ENCODE measurements around the gene RCSD1.

Gene RCSD1

DNA sequence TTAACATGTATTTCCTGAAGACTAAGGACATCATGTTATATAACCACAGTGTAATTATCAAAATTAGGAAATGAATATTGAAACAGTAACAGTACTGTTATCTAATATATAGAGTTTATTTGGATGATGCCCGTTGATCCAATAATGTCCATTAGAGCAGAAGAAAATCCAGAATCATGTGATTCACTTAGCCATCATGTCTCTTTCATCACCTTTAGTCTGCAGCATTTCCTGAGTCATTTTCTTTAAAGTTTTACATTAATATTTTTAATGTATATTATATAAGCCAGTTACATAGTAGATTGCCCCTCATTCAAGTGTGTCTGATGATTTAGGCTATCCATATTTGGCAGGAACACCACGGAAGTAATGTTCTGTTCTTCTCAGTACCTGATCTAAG is 120.6 kb downstream of the RCSD1 start:
- peak overlapping the region; percentile 25 for H3K27ac ChIP-seq (replicated peaks)
- DNase-seq (ENCODE audit: low read depth in 1 of 2, low spot score in 1 of 2): no peak
- no peaks in the 10 kb centered on the region for H3K27me3 ChIP-seq (ENCODE audit: insufficient read depth, poor library complexity, severe bottlenecking)
- H3K4me3 ChIP-seq (replicated peaks; ENCODE audit: insufficient read depth, low read length): no peak overlapping the region
- TF ChIP-seq, protein P1, sequence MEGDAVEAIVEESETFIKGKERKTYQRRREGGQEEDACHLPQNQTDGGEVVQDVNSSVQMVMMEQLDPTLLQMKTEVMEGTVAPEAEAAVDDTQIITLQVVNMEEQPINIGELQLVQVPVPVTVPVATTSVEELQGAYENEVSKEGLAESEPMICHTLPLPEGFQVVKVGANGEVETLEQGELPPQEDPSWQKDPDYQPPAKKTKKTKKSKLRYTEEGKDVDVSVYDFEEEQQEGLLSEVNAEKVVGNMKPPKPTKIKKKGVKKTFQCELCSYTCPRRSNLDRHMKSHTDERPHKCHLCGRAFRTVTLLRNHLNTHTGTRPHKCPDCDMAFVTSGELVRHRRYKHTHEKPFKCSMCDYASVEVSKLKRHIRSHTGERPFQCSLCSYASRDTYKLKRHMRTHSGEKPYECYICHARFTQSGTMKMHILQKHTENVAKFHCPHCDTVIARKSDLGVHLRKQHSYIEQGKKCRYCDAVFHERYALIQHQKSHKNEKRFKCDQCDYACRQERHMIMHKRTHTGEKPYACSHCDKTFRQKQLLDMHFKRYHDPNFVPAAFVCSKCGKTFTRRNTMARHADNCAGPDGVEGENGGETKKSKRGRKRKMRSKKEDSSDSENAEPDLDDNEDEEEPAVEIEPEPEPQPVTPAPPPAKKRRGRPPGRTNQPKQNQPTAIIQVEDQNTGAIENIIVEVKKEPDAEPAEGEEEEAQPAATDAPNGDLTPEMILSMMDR (IDR thresholded peaks at IDR 0.05; ENCODE audit: insufficient read depth, low read length): no peak
- TF ChIP-seq, protein P2, sequence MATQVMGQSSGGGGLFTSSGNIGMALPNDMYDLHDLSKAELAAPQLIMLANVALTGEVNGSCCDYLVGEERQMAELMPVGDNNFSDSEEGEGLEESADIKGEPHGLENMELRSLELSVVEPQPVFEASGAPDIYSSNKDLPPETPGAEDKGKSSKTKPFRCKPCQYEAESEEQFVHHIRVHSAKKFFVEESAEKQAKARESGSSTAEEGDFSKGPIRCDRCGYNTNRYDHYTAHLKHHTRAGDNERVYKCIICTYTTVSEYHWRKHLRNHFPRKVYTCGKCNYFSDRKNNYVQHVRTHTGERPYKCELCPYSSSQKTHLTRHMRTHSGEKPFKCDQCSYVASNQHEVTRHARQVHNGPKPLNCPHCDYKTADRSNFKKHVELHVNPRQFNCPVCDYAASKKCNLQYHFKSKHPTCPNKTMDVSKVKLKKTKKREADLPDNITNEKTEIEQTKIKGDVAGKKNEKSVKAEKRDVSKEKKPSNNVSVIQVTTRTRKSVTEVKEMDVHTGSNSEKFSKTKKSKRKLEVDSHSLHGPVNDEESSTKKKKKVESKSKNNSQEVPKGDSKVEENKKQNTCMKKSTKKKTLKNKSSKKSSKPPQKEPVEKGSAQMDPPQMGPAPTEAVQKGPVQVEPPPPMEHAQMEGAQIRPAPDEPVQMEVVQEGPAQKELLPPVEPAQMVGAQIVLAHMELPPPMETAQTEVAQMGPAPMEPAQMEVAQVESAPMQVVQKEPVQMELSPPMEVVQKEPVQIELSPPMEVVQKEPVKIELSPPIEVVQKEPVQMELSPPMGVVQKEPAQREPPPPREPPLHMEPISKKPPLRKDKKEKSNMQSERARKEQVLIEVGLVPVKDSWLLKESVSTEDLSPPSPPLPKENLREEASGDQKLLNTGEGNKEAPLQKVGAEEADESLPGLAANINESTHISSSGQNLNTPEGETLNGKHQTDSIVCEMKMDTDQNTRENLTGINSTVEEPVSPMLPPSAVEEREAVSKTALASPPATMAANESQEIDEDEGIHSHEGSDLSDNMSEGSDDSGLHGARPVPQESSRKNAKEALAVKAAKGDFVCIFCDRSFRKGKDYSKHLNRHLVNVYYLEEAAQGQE (IDR thresholded peaks at IDR 0.05; ENCODE audit: insufficient replicate concordance, low read depth): no peak
- TF ChIP-seq POLR2AphosphoS5 (IDR thresholded peaks at IDR 0.05; ENCODE audit: low read depth): no peak
- TF ChIP-seq GABPA (IDR thresholded peaks at IDR 0.05; ENCODE audit: low read depth): no peak
- no peak for TF ChIP-seq SPI1 (IDR thresholded peaks at IDR 0.05; ENCODE audit: borderline replicate concordance, low read depth)

DNA sequence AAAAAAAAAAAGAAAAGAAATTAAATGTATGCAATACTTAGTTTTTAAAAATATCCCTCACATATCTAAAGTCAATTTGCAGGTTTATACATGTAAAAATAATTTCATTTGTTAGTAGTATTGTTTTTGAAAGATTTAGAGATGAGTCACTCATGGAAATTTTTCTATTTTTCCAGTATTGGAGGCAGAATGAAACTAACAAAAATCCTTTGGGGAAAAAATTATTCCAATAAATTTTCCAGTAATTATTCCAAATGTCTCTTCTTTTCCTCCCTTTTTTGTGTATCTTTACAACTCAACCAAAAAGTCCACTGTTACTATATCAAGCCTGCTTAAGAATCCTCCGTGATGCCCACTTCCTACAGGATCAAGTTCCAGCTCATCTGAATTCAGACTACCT is 121.6 kb downstream of the RCSD1 start:
- no peak for DNase-seq (ENCODE audit: low read depth in 1 of 2, low spot score in 1 of 2)
- peak overlapping the region; percentile 93 for H3K27ac ChIP-seq (replicated peaks)
- H3K4me3 ChIP-seq (replicated peaks; ENCODE audit: insufficient read depth, low read length): no peak overlapping the region
- TF ChIP-seq SPI1 (IDR thresholded peaks at IDR 0.05; ENCODE audit: borderline replicate concordance, low read depth) (no peak), POLR2AphosphoS5 (IDR thresholded peaks at IDR 0.05; ENCODE audit: low read depth) (no peak)
- TF ChIP-seq, protein P2 (IDR thresholded peaks at IDR 0.05; ENCODE audit: insufficient replicate concordance, low read depth): no peak
- H3K27me3 ChIP-seq (ENCODE audit: insufficient read depth, poor library complexity, severe bottlenecking): no peaks in the 10 kb centered on the region

DNA sequence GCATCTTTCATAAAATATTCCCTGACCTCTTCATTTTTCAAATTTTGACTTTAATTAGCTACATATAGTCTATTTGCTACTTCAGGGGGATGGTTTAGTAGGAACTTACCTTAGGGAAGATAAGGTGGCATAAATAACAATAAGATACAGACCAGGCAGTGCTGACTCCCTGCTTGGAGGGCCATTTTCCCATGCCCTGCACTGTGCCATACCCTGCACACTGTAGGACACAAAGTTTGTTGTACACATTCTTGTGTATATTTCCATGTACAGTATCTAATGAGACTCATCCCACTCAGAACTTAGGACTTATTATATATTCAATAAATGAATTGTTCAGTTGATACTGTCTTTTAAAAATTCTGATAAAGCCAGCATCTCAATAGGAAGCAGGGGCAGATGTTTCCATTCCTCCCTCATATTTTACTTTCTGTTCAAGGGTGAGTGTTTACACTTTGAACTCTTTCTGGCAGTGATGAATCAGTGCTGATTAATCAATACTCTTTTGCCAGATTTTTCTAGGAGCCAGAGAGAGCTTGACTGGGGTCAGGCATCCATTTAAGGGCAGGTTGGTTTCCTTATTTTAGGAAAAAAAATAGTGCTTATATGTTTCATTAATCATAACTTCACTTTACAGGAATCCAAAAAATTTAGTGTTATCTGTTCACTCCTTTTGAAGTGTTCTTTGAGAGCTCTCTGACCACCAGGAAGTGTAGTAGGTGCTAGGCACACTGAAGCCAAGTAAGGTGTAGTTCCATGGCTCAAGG is 122.4 kb downstream of the RCSD1 start:
- Histone ChIP-seq H3K27ac (replicated peaks) (peak overlapping the region; percentile 93), H3K4me3 (replicated peaks; ENCODE audit: insufficient read depth, low read length) (no peak overlapping the region), H3K27me3 (ENCODE audit: insufficient read depth, poor library complexity, severe bottlenecking) (no peaks in the 10 kb centered on the region)
- TF ChIP-seq POLR2AphosphoS5 (IDR thresholded peaks at IDR 0.05; ENCODE audit: low read depth): no peak
- TF ChIP-seq SPI1 (IDR thresholded peaks at IDR 0.05; ENCODE audit: borderline replicate concordance, low read depth): no peak
- TF ChIP-seq GABPA (IDR thresholded peaks at IDR 0.05; ENCODE audit: low read depth): no peak
- DNase-seq (ENCODE audit: low read depth in 1 of 2, low spot score in 1 of 2): no peak

DNA sequence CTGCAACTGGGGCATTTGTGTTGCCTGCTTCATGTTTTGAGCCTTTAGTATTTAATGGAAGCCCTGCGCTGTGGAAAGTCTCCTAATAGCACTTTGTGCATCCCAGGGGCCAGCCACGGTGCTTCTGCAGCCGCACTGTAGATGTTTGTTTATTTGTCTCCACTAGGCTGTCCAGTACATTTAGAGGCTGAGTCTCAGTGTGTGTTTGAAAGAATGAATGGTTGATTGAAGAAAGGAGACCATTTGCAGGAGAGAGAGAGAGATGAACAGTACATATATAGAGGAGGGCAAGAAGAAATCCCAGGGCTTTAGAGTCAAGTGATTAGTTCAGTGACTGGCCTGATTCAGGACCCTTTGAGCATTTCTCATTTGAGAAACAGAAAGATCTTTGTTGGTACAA is 125.6 kb downstream of the RCSD1 start:
- H3K4me3 ChIP-seq (replicated peaks; ENCODE audit: insufficient read depth, low read length): no peak overlapping the region
- H3K27ac ChIP-seq (replicated peaks): peak overlapping the region; percentile 16; the same call in 1 of the 2 replicates
- H3K27me3 ChIP-seq (ENCODE audit: insufficient read depth, poor library complexity, severe bottlenecking): no peaks in the 10 kb centered on the region
- TF ChIP-seq, protein P2 (IDR thresholded peaks at IDR 0.05; ENCODE audit: insufficient replicate concordance, low read depth): no peak
- TF ChIP-seq SPI1 (IDR thresholded peaks at IDR 0.05; ENCODE audit: borderline replicate concordance, low read depth) (no peak), POLR2AphosphoS5 (IDR thresholded peaks at IDR 0.05; ENCODE audit: low read depth) (no peak), GABPA (IDR thresholded peaks at IDR 0.05; ENCODE audit: low read depth) (no peak)
- TF ChIP-seq, protein P1 (IDR thresholded peaks at IDR 0.05; ENCODE audit: insufficient read depth, low read length): no peak
- DNase-seq (ENCODE audit: low read depth in 1 of 2, low spot score in 1 of 2): no peak
